ENCODE data around the gene AP2B1.

- TF ChIP-seq POLR2A (IDR thresholded peaks at IDR 0.05; ENCODE audit: low read length) (no peak), GATA1 (IDR thresholded peaks at IDR 0.05; ENCODE audit: low read depth, low read length) (no peak)
Measured at GRCh38 chr17:35740216-35740615, 153.1 kb downstream of the AP2B1 start.

Data from erythroblast (primary cell).